NCI-H146 treated with DMSO at 0.1 percent for 48 hours (cell line): ENCODE data around the gene USP32.
"Not testable (repeated sequence)": the region's sequence is repeated elsewhere in the genome, so short reads cannot be mapped to it uniquely, and the experiment has no call there.

Experiments used
- DNase-seq: peaks from one replicate; lab custom pipeline; 2025; ENCODE audit not compliant: unreplicated experiment; lab: John Stamatoyannopoulos, UW

The USP32 gene

GRCh38 chr17:60240290-60240689 lies 151.6 kb downstream of the USP32 start:
- DNase-seq: no peak

GRCh38 chr17:60231691-60232090 lies 160.2 kb downstream of the USP32 start:
- no peak for DNase-seq

- DNase-seq: no peak
Observed at GRCh38 chr17:60231234-60231633, 160.7 kb downstream of the USP32 start.

GRCh38 chr17:60230358-60230757 lies 161.6 kb downstream of the USP32 start:
- DNase-seq: no peak

GRCh38 chr17:60229188-60229802 lies 162.6 kb downstream of the USP32 start:
- DNase-seq: peak; percentile 5

GRCh38 chr17:60227276-60227675 lies 164.7 kb downstream of the USP32 start:
- not testable (repeated sequence) for DNase-seq

- no peak for DNase-seq
Observed at GRCh38 chr17:60224064-60224463, 167.9 kb downstream of the USP32 start.

- DNase-seq: no peak
Observed at GRCh38 chr17:60223456-60223855, 168.5 kb downstream of the USP32 start.

- DNase-seq: not testable (repeated sequence)
Observed at GRCh38 chr17:60218774-60219173, 173.2 kb downstream of the USP32 start.

GRCh38 chr17:60215895-60216294 lies 176.0 kb downstream of the USP32 start:
- not testable (repeated sequence) for DNase-seq

- DNase-seq: not testable (repeated sequence)
Observed at GRCh38 chr17:60211282-60211681, 180.7 kb downstream of the USP32 start.

GRCh38 chr17:60208302-60208701 lies 183.6 kb downstream of the USP32 start:
- not testable (repeated sequence) for DNase-seq

GRCh38 chr17:60205782-60206181 lies 186.2 kb downstream of the USP32 start:
- not testable (repeated sequence) for DNase-seq

- not testable (repeated sequence) for DNase-seq
Observed at GRCh38 chr17:60198630-60199029, 193.3 kb downstream of the USP32 start.

- not testable (repeated sequence) for DNase-seq
Observed at GRCh38 chr17:60194141-60194540, 197.8 kb downstream of the USP32 start.

GRCh38 chr17:60193482-60193881 lies 198.5 kb downstream of the USP32 start:
- DNase-seq: no peak

- not testable (repeated sequence) for DNase-seq
Observed at GRCh38 chr17:60193032-60193431, 198.9 kb downstream of the USP32 start.

- DNase-seq: not testable (repeated sequence)
Observed at GRCh38 chr17:60190032-60190431, 201.9 kb downstream of the USP32 start.

GRCh38 chr17:60188759-60189158 lies 203.2 kb downstream of the USP32 start:
- DNase-seq: no peak

GRCh38 chr17:60186846-60187745 lies 204.8 kb downstream of the USP32 start:
- DNase-seq: not testable (repeated sequence)

- DNase-seq: not testable (repeated sequence)
Observed at GRCh38 chr17:60186372-60186771, 205.6 kb downstream of the USP32 start.

- not testable (repeated sequence) for DNase-seq
Observed at GRCh38 chr17:60180380-60180779, 211.6 kb downstream of the USP32 start.
